NCI-H2171 treated with DMSO at 0.1 percent for 48 hours (cell line): Measurements from ENCODE around the gene CACNA1E.

ENCODE experiments used
- DNase-seq: peaks from one replicate; lab custom pipeline; 2025; lab: John Stamatoyannopoulos, UW

CACNA1E gene

DNA sequence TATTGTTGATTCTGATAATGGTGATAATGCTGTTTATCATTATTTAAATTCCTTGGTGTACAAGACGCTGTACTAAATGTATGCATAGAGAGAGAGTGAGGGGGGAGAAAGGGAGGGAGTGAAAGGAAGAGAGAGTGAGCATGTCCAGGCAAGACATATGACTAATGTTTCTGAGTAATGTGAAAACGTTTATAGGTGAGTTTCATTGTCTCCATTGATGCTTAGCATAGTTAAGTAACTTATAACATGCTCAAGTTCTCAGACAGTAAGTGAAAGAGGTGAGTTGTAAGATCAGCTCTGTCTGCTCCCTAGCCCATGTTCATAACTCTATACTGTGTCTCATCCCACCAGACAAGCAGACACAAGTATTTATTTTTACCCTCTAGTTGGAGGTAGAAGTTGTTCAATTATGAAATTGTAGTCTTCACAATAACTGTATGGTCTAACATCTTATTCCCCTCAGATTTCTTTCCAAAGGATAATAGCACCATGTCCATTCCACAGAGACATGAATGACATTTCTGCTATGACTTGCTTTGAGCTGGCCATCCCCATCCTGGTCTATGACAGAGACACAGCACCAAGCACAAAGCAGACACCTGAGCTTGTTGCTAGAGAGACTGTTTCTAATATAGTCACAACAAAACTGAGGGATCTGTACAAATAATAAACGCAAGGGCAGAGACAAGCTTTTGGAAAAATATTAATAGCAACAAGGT is 285.1 kb downstream of the CACNA1E start:
- DNase-seq: no peak

DNA sequence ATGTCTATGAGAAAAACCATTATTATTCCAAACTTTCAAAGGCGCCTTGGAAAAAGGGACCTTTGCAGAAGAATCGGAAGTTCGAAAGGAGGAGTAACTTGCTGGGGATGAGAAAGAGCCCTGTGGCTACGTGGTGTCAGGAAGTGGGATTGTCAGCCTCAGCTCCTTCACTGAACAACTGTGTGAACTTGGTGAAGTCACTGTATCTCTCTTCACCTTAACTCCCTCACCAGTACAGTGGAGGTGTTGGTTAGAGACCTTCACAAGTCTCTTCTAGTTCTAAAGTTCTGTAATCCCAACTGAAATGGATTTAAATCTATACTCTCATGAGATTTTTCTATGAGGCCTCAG is 285.6 kb downstream of the CACNA1E start:
- no peak for DNase-seq

DNA sequence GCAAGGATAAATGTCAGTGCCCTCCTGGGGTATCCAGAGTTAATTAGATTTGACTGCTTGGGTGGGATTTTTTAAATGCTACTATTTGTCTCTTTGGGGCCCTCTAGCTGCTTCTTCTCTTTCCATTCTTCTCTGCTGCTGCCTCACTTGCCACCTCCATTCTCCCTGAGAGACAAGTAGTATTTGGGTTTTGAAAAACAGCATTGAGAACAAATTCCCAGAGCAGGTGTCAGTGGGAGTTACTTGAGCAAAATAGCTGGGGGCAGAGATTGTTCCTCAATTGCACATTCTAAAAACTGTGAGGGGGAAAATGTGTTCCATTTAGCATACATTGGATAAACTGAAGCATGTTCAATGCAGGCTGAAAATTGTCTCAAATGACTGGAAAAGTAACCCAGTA is 286.5 kb downstream of the CACNA1E start:
- DNase-seq: no peak

DNA sequence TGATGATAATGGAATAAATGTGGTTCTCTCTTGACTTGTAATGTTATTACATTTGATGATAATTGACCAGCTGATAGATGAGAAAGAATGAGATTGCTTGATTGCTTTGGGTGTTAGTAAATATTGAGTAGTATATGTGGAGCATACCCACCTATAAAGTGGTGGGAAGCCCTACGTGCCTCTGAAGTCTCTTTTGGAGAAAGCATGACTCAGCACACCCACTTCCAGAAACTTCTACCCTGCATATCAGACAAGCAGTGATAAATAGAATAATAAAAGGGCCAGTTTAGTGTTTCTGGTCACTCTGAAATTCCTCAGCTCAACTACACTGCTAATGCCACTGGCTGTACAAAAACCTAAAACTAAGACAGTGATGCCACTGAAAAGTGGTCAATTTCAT is 289.4 kb downstream of the CACNA1E start:
- no peak for DNase-seq

DNA sequence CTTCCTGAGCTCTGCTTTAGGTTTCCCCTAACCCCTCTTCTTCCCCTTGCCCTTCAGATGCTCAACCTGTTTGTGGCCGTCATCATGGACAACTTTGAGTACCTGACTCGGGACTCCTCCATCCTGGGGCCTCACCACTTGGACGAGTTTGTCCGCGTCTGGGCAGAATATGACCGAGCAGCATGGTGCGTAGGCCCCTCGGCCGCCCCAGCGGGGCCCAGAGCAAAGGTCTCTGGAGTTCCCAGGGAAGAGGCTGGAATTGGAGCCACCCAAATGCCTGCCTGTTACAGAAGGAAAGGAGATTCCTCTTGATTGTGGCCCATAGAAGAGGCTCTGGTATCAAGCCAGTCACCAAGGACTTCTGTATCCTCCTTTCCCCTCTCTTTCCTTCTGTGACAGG is 292.7 kb downstream of the CACNA1E start:
- DNase-seq: no peak

DNA sequence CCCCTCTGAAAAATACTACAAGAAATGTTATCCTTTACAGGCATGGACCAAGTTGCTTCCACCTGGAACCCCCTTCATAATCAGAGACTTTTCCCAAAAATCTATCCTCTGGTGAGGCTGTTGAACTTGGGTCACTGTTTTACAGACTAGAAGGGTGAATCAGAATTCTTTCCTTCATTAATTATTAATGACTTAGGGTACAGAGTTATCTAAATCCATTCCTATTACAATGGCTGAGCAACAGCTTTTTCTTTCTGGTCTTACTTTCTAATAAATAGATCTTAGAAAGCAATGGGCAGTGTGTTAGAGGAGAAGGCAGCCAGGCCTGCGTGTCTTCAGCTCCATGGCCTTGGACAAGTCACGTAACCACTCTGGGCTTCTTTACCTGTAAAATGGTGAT is 294.0 kb downstream of the CACNA1E start:
- no peak for DNase-seq

DNA sequence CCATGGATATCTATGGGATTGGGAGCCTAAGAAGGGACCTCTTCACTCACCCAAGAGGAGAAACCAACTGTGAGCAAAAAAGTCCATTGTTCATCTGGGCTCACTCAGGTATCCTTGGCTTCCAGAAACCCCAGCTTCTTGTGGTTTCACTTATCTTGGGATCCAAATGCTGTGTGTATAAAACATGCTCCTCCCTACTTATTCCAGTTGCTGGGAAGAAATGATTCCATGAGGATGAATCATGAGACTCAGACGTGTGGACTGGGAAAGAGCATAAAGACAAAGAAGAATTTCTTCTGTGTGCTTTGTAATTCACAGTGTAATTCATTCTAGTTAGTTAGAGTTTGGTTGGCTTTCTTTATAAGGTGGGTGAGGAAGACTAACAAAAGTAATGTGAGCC is 294.5 kb downstream of the CACNA1E start:
- DNase-seq: no peak

DNA sequence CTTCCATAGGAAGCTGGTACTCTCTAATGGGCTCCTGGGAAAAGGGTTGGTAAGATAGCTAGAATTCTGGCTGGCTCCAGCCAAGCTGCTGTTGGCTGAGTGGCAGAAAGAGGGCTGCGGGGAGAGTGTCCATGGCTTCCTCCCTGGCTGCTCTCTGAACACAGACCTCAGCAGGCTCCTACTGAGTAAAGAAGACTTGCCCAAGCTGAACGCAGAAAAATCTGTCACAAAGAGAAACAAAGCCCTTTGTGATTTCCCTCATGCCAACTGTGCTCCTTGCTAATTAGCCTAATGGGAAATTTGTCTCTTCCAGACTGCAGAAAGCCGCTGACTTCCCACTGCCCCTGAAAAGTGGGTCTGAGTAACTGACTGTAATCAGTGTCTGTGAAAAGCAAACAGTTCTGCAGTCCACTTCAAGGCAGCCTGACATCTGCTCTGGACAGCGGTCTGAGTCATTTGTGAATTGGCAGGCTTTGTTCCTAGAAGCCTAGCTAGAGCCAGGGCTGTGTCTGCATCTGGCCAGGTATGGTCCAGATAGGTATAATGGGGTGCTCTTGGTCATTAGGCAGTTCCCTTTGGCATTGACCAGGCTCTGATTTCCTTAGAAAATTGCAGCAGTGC is 295.4 kb downstream of the CACNA1E start:
- no peak for DNase-seq

DNA sequence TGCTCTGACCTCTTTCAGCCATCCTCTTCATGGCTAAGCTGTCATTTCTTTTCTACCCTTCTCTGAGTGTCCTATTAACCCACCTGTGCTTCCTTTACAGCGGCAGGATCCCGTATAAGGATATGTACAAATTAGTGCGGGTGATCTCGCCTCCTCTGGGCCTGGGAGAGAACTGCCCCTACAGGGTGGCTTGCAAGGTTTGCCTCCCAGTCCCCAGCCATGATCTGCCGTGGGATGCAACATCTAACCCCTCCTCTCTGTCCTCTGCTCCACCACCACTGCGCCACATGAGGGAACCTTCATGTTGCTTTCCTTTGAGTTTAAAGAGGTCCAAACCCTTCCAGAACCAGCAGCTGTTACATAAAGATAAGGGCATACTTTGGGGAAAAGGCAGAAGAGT is 296.0 kb downstream of the CACNA1E start:
- DNase-seq: no peak

DNA sequence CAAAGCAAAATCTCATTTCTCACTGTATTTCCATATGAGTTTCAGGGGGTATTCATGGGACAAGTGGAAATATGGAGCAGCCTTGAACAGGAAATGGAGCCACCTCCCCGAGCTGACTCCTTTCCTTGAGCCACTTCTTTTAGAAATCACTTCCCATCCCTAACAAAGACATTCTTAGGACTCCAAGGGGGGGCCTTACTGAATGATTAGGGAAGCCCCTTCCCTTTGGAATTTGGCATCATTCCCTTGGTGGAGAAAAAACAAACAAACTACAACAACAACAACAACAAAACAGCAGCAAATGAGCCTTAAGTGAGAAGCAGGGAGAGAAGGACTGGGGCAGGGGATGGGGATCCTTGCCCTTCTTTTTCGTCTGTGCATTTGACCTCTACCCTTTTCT is 299.9 kb downstream of the CACNA1E start:
- no peak for DNase-seq

DNA sequence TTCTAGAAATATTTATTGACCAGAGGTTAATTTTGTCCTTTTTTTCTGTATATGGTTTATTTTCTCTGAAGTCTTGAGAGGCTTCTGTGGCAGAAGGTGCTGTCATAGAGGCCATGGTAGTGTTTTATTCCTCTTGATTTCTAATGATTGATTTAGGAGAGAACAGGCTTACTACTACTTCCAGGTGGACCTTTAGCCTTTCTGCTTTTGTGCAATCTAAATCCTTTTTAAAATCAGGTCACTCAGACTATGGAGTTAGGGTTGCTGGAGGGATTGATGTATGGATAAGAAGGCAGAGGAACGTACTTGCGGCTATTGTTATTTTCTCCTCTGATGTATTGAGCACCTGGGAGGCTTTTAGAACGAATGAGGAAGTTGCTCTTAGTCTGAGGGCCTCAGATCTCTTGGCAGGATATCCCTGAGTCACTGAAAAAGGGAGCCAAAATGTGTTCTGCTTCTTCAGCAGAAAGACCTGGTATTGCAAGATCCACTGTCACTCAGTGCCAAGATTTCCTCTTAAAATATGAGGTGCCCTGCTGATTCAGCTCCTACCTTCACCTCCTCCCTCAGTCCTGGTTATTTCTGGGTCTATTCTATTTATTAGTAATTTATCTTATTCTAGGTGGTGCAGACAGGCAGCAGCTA is 300.8 kb downstream of the CACNA1E start:
- no peak for DNase-seq

DNA sequence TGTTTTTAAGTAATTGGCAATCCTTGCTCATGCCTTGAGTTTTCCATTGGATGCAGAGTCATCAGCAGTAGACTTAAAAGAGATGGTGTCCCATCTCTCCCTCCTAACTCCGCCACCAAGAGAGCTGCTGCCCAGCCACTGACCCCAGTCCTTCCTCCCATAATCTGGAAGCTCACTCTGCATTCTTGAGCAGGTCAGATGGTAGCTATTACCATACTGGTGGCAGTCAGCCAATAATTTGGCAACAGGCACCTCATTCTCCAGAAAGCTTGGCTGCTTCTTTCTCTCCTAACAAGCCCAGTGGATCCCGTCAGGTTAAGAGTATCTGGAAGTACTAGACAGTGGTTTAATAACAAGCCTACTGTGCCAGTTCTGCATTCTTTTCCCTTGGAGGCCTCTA is 306.1 kb downstream of the CACNA1E start:
- no peak for DNase-seq

DNA sequence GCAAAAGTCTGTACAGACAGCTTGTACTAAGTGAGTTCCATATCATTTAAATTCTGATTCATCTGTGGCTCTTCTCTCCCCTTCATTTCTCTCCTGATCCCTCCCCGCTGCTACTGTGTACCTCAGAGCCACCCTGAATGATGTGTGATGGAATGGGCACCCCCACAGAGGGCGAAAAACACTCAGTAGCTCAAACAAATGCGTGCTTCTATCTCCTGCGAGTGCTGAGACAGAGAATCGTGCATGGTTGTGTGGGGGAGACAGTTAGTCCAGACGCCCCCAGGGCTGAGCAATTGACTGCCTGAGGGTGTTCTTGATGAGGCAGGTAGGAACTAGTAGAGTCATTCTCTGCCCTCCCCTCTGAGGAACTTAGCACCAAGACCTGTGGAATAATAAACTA is 308.4 kb downstream of the CACNA1E start:
- DNase-seq: no peak

DNA sequence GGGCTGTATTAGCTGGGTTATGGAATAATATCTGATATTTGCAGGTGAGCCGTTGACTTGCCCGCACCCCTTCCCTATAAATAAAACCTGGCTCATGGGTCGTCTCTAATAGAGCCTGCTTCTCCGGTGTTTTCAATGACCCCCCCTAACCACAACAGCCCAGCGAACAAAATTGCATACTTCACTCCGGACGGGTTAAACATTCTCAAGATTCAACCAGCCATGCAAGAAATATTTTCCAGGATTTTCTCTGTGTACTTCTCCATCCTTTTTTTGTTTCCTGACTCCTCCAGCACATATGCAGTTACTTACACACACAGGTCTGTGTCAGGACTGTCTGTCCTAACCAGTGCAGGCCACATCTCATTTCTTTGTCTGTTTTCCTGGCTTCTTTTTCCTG is 310.5 kb downstream of the CACNA1E start:
- no peak for DNase-seq

DNA sequence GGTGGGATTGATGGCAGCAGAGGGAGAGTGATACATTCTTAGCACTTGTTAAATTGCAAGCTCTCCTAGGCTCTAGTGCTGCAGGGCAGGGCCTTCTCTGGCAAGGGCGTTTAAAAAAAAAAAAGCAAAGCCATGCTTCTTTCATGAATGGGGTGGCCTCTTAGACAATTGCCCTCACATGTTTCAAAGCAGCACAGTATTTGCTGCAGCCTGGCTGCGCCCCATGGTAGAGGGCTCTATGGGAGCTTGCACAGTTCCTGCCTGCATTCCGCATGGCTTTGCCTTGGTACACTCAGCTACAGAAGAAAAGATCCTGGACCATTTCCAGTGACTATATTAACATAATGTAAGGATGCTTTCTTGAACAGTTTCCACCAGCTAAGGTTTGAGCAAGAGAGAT is 311.0 kb downstream of the CACNA1E start:
- no peak for DNase-seq

DNA sequence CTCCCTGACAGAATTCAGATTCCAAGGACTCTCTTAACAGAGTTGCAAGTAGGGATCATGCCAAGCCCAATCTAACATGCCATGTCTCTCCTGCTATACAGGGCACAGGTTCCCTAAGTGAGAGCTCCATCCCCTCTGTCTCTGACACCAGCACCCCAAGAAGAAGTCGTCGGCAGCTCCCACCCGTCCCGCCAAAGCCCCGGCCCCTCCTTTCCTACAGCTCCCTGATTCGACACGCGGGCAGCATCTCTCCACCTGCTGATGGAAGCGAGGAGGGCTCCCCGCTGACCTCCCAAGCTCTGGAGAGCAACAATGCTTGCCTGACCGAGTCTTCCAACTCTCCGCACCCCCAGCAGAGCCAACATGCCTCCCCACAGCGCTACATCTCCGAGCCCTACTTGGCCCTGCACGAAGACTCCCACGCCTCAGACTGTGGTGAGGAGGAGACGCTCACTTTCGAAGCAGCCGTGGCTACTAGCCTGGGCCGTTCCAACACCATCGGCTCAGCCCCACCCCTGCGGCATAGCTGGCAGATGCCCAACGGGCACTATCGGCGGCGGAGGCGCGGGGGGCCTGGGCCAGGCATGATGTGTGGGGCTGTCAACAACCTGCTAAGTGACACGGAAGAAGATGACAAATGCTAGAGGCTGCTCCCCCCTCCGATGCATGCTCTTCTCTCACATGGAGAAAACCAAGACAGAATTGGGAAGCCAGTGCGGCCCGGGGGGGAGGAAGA is 315.0 kb downstream of the CACNA1E start:
- DNase-seq: no peak

DNA sequence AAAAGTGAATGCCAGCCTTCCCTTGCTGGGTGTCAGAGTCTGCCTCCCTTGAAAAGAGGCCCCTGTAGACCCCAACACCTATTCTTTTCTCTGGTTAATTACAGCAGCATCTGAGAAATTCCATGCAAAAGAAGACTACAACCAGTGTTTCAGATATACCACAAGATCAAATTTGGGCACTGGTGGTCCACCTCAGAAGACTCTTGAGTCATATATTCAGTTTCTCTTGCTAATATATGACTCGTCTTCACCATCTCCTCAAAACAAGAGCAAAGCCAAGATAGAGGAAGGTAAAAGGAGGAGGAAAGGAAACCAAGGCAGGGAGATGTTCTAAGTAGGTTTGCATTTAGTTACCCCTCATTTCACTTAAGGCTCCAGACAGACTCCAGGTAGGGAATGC is 318.3 kb downstream of the CACNA1E start:
- no peak for DNase-seq

DNA sequence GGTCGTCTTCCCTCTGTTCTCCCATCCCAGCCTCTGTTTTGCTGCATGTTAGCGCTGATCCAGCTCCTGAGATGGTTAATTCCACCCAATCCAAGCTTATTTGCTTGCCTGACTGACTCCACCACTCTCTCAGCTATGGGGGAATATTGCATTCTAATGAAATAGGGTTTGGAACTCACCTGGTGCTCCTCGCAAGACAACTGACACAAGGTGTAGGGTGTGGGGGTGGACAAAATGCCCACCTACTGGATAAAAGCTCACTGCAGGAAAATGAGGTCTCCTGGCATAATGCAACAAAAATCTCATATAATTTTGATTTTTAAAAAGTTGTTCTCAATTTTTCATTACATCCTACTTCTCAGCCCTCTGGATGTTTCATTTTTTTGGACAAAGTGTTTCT is 319.1 kb downstream of the CACNA1E start:
- no peak for DNase-seq

DNA sequence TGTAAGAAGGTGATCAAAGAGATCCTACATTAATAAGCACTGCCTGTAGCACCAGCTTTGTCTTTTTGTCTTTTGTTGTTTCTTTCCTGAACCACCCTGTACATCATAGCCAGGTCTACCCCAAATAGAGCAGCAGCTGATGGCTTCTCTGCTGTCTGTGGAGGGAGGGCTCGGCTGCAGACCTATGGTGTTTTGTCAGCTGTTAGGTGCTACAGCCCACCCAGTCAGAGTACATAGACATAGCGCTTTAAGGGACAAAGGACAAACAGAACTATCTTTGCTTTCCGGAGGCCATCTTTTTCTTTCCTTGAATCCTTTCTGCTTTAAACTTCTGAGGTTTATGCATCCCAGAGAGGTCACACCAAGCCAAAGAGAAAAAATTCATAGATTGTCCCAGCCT is 320.1 kb downstream of the CACNA1E start:
- DNase-seq: no peak

DNA sequence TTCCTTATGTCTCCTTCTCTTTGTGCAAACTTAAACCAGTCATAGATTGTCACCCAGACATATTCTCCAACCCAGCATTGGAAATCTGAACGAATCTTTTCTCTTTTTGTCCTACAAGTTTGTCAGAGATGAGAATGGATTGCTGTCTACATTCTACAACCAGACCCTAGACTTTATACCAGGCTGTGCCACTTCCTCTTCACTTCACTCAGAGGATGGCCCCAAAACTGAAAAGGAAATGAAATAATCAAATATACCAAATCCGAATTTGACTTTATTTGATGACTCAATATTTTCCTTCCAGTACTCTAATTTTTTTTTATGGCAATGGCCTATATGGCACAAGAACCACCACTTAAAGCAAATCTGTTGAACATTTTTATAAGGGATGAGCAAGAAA is 321.7 kb downstream of the CACNA1E start:
- no peak for DNase-seq

DNA sequence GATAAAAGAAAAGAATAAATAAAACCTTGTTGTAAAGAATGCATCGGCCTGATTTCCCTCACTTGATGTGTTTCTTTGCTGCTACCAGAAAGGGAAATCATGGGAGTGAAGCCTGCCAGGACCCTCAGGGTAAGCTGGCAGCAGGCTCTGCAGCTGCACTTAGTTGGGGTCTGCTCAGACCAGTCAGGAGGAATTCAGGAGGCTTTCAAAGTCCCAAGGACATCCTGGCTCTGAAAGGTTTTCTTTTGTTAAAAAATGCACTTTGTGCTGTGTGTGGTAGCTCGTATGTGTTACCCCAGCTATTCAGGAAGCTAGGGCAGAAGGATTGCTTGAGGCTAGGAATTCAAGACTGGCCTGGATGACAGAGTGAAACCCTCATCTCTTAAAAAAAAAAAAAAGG is 323.4 kb downstream of the CACNA1E start:
- DNase-seq: no peak

DNA sequence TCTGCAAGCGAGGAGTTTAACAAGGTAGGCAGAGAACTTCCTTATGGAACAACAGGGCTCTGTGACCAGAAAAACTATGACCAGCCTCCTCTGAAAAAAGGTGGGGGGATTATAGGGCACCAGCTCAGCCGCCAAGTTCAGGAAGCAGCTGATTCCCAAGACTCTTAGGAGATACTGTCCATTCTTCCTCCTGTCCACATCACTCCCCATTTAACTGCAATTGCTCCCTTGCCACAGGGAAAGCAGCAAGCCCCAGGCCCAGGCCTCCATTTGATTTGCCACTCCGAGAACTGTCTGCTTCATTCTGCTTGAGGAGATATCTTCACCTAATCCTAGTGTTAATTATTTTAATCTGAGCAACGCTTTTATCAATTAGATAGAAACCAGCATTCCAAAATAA is 323.9 kb downstream of the CACNA1E start:
- no peak for DNase-seq

DNA sequence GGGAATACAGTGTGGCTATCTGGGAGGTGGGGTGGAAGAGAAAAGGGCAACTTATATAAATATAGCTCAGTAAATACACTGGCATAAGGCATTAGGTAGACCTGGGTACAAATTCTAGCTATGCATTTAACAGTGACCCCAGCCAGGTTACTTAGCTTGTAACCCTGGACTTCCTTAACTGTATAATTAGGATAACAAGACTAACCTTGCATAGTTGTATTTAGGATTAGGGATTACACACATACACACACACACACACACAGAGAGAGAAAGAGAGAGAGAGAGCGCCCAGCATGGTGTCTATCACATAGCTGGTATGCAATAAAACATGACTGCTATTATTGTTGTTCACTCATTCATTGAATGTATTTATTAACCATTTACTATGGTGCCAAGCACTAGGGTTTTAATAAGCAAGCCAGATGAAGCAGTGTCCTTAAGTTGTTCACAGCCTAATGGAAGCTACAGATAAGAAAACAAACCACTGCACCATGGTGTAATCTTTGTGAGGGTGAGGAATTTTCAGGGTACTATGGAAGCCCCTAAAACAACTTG is 326.8 kb downstream of the CACNA1E start:
- DNase-seq: no peak
